Adrenal gland (tissue), 5 donors: ENCODE results near the gene BPI.

Source experiments
- CTCF ChIP-seq, 6 experiments: fragments of 450-650 bp in 4 of 6; fragments of 200-600 bp in 2 of 6; sonication (generic) in 1 of 6; IDR thresholded peaks; 1 replicate in 5 of 6; 2 replicates in 1 of 6; pipeline versions ENCODE4 v1.5.1 to v1.8.0; 2016 to 2021; ENCODE audit warnings: antibody characterized with exemption in 6 of 6, mild to moderate bottlenecking in 2 of 6, moderate library complexity in 1 of 6
- POLR2A ChIP-seq, 2 donors: fragments of 450-650 bp; IDR thresholded peaks; one replicate each; pipeline ENCODE4 v1.6.1; 2017; ENCODE audit warnings: antibody characterized with exemption in 2 of 2, mild to moderate bottlenecking in 2 of 2, moderate library complexity in 1 of 2
- donor health status: DM: no; HTN: no; CAD: no.

- peak; percentile 36 to 62 (median 52) for TF ChIP-seq CTCF (IDR thresholded peaks at IDR 0.05)
- TF ChIP-seq POLR2A (IDR thresholded peaks at IDR 0.05), result no peak
Measured at GRCh38 chr20:38321959-38322598, 18.1 kb downstream of the BPI start.
